ENCODE data around the gene NCAM2.

The NCAM2 gene

GRCh38 chr21:21460979-21461378, 462.8 kb downstream of the NCAM2 start:
- no peaks in the 10 kb centered on the region for H3K79me2 ChIP-seq
- H3K27ac ChIP-seq: no peak overlapping the region
- no peaks in the 10 kb centered on the region for H3K9me3 ChIP-seq (ENCODE audit: control insufficient read depth, low read length)
- no peak overlapping the region for H3K9ac ChIP-seq
- H3K27me3 ChIP-seq (ENCODE audit: control insufficient read depth, insufficient read depth, low read length): no peaks in the 10 kb centered on the region
- TF ChIP-seq CTCF (IDR thresholded peaks at IDR 0.05): no peak
- no peak overlapping the region for H3K4me3 ChIP-seq (ENCODE audit: low read depth, low read length)
- H3K36me3 ChIP-seq (ENCODE audit: control insufficient read depth, insufficient read depth, low read length): no peaks in the 10 kb centered on the region
- H2AFZ ChIP-seq: no peak overlapping the region
- H3K4me2 ChIP-seq (ENCODE audit: low read length): no peak overlapping the region
- H3K4me1 ChIP-seq: no peaks in the 10 kb centered on the region

- Histone ChIP-seq H3K79me2 (no peaks in the 10 kb centered on the region), H3K9me3 (ENCODE audit: control insufficient read depth, low read length) (no peaks in the 10 kb centered on the region), H3K4me1 (no peaks in the 10 kb centered on the region), H2AFZ (no peak overlapping the region), H3K36me3 (ENCODE audit: control insufficient read depth, insufficient read depth, low read length) (no peaks in the 10 kb centered on the region), H3K27me3 (ENCODE audit: control insufficient read depth, insufficient read depth, low read length) (no peaks in the 10 kb centered on the region), H3K9ac (no peak overlapping the region), H3K27ac (no peak overlapping the region), H3K4me2 (ENCODE audit: low read length) (no peak overlapping the region), H3K4me3 (ENCODE audit: low read depth, low read length) (no peak overlapping the region)
- no peak for TF ChIP-seq CTCF (IDR thresholded peaks at IDR 0.05)
Measured at GRCh38 chr21:21463456-21463855, 465.2 kb downstream of the NCAM2 start.

GRCh38 chr21:21464684-21465083, 466.5 kb downstream of the NCAM2 start:
- no peak for TF ChIP-seq CTCF (IDR thresholded peaks at IDR 0.05)
- no peaks in the 10 kb centered on the region for H3K27me3 ChIP-seq (ENCODE audit: control insufficient read depth, insufficient read depth, low read length)
- H3K4me1 ChIP-seq: no peaks in the 10 kb centered on the region

GRCh38 chr21:21466752-21467151, 468.5 kb downstream of the NCAM2 start:
- no peak for TF ChIP-seq CTCF (IDR thresholded peaks at IDR 0.05)
- Histone ChIP-seq H3K9ac (no peak overlapping the region), H3K4me3 (ENCODE audit: low read depth, low read length) (no peak overlapping the region), H3K27me3 (ENCODE audit: control insufficient read depth, insufficient read depth, low read length) (no peaks in the 10 kb centered on the region), H3K27ac (no peak overlapping the region), H3K4me2 (ENCODE audit: low read length) (no peak overlapping the region), H3K4me1 (no peaks in the 10 kb centered on the region), H3K9me3 (ENCODE audit: control insufficient read depth, low read length) (no peaks in the 10 kb centered on the region), H3K36me3 (ENCODE audit: control insufficient read depth, insufficient read depth, low read length) (no peaks in the 10 kb centered on the region), H2AFZ (no peak overlapping the region), H3K79me2 (no peaks in the 10 kb centered on the region)

More at GRCh38 chr21:21464684-21465083, 466.5 kb downstream of the NCAM2 start:
- H3K4me2 ChIP-seq (ENCODE audit: low read length): no peak overlapping the region
- H3K9ac ChIP-seq: no peak overlapping the region
- no peak overlapping the region for H3K4me3 ChIP-seq (ENCODE audit: low read depth, low read length)
- no peaks in the 10 kb centered on the region for H3K36me3 ChIP-seq (ENCODE audit: control insufficient read depth, insufficient read depth, low read length)
- no peak overlapping the region for H2AFZ ChIP-seq
- H3K9me3 ChIP-seq (ENCODE audit: control insufficient read depth, low read length): no peaks in the 10 kb centered on the region
- H3K79me2 ChIP-seq: no peaks in the 10 kb centered on the region
- H3K27ac ChIP-seq: no peak overlapping the region

GRCh38 chr21:21468003-21468402, 469.8 kb downstream of the NCAM2 start:
- TF ChIP-seq CTCF (IDR thresholded peaks at IDR 0.05): no peak
- H3K4me1 ChIP-seq: no peaks in the 10 kb centered on the region
- H3K9ac ChIP-seq: no peak overlapping the region
- no peaks in the 10 kb centered on the region for H3K36me3 ChIP-seq (ENCODE audit: control insufficient read depth, insufficient read depth, low read length)
- H3K4me2 ChIP-seq (ENCODE audit: low read length): no peak overlapping the region
- H3K9me3 ChIP-seq (ENCODE audit: control insufficient read depth, low read length): no peaks in the 10 kb centered on the region
- H2AFZ ChIP-seq: no peak overlapping the region
- no peaks in the 10 kb centered on the region for H3K27me3 ChIP-seq (ENCODE audit: control insufficient read depth, insufficient read depth, low read length)
- no peak overlapping the region for H3K4me3 ChIP-seq (ENCODE audit: low read depth, low read length)
- H3K79me2 ChIP-seq: no peaks in the 10 kb centered on the region
- H3K27ac ChIP-seq: no peak overlapping the region

Measured in parathyroid adenoma (tissue), 2 donors.